HEK293T (cell line): ENCODE measurements around the gene GIGYF2.

Experiments
- ARNT ChIP-seq: fragments of 450-650 bp; IDR thresholded peaks from 2 replicates; pipeline ENCODE4 v1.6.1; 2017; ENCODE audit warnings: mild to moderate bottlenecking
- BHLHE40 ChIP-seq: fragments of 450-650 bp; IDR thresholded peaks from 2 replicates; pipeline ENCODE4 v1.6.1; 2016; ENCODE audit warnings: mild to moderate bottlenecking, moderate library complexity, borderline replicate concordance
- L3MBTL2 ChIP-seq: fragments of 450-650 bp; conservative IDR thresholded peaks from 2 replicates; pipeline ENCODE4 v1.6.1; 2016; ENCODE audit warnings: mild to moderate bottlenecking
- SP1 ChIP-seq: fragments of 450-650 bp; IDR thresholded peaks from 2 replicates; pipeline ENCODE4 v1.6.1; 2017

- no peak for TF ChIP-seq BHLHE40
- TF ChIP-seq SP1: no peak
- TF ChIP-seq L3MBTL2: no peak
- no peak for TF ChIP-seq ARNT
These were observed 2.0 kb downstream of the GIGYF2 start for GRCh38 chr2:232699110-232699509.
